ENCODE results near the gene OCSTAMP. TPM values are rescaled to one million over a fixed set of nuclear protein-coding genes. Genes with fewer than 3 reads are reported as not detected.

The OCSTAMP gene
- total and polyA plus RNA-seq, 2 experiments from 2014 or later = 0.32 to 0.45 TPM

DNA sequence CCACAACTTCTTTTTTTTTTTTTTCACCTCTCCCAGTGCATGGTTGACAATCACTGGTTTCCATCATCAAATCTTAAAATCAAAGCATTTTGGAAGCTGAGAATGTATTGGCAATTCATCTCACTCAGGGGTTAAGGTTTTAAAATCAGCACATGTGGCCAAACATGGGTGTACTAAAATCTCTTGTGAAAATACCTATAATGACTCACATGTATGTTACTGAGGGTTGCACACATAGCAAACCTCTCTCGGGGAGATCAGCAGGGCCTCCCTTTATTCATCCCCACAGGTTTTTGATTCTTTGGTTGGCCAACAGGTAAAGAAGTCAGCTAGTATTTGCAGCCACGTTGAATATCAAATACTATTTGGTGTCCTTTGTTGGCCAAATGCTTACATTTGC is 44.3 kb upstream of the OCSTAMP start (continued):
- TF ChIP-seq, protein P1, sequence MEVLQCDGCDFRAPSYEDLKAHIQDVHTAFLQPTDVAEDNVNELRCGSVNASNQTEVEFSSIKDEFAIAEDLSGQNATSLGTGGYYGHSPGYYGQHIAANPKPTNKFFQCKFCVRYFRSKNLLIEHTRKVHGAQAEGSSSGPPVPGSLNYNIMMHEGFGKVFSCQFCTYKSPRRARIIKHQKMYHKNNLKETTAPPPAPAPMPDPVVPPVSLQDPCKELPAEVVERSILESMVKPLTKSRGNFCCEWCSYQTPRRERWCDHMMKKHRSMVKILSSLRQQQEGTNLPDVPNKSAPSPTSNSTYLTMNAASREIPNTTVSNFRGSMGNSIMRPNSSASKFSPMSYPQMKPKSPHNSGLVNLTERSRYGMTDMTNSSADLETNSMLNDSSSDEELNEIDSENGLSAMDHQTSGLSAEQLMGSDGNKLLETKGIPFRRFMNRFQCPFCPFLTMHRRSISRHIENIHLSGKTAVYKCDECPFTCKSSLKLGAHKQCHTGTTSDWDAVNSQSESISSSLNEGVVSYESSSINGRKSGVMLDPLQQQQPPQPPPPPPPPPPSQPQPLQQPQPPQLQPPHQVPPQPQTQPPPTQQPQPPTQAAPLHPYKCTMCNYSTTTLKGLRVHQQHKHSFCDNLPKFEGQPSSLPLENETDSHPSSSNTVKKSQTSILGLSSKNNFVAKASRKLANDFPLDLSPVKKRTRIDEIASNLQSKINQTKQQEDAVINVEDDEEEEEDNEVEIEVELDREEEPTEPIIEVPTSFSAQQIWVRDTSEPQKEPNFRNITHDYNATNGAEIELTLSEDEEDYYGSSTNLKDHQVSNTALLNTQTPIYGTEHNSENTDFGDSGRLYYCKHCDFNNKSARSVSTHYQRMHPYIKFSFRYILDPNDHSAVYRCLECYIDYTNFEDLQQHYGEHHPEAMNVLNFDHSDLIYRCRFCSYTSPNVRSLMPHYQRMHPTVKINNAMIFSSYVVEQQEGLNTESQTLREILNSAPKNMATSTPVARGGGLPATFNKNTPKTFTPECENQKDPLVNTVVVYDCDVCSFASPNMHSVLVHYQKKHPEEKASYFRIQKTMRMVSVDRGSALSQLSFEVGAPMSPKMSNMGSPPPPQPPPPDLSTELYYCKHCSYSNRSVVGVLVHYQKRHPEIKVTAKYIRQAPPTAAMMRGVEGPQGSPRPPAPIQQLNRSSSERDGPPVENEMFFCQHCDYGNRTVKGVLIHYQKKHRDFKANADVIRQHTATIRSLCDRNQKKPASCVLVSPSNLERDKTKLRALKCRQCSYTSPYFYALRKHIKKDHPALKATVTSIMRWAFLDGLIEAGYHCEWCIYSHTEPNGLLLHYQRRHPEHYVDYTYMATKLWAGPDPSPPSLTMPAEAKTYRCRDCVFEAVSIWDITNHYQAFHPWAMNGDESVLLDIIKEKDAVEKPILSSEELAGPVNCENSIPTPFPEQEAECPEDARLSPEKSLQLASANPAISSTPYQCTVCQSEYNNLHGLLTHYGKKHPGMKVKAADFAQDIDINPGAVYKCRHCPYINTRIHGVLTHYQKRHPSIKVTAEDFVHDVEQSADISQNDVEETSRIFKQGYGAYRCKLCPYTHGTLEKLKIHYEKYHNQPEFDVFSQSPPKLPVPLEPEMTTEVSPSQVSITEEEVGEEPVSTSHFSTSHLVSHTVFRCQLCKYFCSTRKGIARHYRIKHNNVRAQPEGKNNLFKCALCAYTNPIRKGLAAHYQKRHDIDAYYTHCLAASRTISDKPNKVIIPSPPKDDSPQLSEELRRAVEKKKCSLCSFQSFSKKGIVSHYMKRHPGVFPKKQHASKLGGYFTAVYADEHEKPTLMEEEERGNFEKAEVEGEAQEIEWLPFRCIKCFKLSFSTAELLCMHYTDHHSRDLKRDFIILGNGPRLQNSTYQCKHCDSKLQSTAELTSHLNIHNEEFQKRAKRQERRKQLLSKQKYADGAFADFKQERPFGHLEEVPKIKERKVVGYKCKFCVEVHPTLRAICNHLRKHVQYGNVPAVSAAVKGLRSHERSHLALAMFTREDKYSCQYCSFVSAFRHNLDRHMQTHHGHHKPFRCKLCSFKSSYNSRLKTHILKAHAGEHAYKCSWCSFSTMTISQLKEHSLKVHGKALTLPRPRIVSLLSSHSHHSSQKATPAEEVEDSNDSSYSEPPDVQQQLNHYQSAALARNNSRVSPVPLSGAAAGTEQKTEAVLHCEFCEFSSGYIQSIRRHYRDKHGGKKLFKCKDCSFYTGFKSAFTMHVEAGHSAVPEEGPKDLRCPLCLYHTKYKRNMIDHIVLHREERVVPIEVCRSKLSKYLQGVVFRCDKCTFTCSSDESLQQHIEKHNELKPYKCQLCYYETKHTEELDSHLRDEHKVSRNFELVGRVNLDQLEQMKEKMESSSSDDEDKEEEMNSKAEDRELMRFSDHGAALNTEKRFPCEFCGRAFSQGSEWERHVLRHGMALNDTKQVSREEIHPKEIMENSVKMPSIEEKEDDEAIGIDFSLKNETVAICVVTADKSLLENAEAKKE (CRISPR knock-in tag; IDR thresholded peaks at IDR 0.05) = no peak

DNA sequence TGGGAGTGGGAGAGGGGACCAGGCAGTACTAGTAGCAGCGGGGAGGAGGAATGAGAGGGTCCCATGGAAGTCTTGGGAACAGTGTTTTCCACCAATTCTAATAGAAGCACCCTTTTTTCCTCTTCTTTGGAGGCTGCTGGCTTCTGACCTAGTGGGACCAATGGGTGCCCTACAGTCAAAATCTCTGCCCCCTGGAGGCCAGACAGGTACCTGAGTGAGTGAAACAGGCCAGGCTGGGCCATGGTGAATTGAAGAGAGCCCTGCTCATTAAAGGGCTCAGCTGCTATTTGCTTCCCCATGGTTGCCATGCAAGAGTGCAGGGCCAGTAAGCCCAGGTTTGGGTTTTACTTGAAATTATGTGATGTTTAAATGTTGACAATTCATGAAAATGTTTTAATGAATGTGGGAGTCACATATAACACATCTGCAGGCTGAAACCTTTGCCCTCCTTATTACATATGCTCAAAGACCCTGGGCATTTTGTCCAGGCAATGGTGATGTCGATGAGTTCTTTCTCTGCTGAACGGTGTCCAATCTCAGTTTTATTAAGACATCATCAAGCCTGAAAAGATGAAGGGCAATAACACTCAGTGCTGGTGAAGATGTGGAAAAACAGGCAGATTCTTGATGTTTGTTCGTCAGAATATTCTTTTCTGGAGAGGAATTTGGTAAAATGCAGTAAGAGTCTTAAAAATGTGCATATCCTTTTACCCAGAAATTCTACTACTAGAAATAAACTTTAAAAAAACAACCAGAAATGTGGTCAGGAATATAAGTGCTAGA is 42.3 kb upstream of the OCSTAMP start:
- Histone ChIP-seq H3K4me1 (ENCODE audit: insufficient read depth) (peaks cover 22% of the 10 kb centered on the region), H3K9me2 (ENCODE audit: insufficient read depth) (no peaks in the 10 kb centered on the region), H3K4me2 (no peak overlapping the region), H3K79me2 (replicated peaks; ENCODE audit: insufficient read depth) (no peaks in the 10 kb centered on the region), H3F3A (replicated peaks; ENCODE audit: low read depth) (0 out of 2 replicates have a peak, but pooled peaks cover 3% of the 10 kb centered on the region), H2AFZ (0 out of 2 replicates have a peak overlapping the region, but pooled peaks have one; percentile 23), H3K36me3 (ENCODE audit: insufficient read depth) (no peaks in the 10 kb centered on the region), H3K27ac (ENCODE audit: low read depth) (no peak overlapping the region), H4K20me1 (replicated peaks; ENCODE audit: insufficient read depth) (no peaks in the 10 kb centered on the region), H3K27me3 (ENCODE audit: insufficient read depth) (no peaks in the 10 kb centered on the region), H3K4me3 (no peak overlapping the region)
- H3K9me3 Mint-ChIP-seq = no peaks in the 10 kb centered on the region; the same call in 2 of the 3 replicates
- no peak overlapping the region for H3K4me3 Mint-ChIP-seq
- DNase-seq (ENCODE audit: low spot score) (peak; percentile 70), ATAC-seq (peak; percentile 88)
- H3K27me3 Mint-ChIP-seq (ENCODE audit: insufficient read depth, low read depth, poor library complexity) = peaks cover 2% of the 10 kb centered on the region
- peaks cover 22% of the 10 kb centered on the region for H3K4me1 Mint-ChIP-seq
- peaks cover 11% of the 10 kb centered on the region; the same call in 1 of the 3 replicates for H3K36me3 Mint-ChIP-seq (ENCODE audit: low read depth)
- TF ChIP-seq, protein P2, sequence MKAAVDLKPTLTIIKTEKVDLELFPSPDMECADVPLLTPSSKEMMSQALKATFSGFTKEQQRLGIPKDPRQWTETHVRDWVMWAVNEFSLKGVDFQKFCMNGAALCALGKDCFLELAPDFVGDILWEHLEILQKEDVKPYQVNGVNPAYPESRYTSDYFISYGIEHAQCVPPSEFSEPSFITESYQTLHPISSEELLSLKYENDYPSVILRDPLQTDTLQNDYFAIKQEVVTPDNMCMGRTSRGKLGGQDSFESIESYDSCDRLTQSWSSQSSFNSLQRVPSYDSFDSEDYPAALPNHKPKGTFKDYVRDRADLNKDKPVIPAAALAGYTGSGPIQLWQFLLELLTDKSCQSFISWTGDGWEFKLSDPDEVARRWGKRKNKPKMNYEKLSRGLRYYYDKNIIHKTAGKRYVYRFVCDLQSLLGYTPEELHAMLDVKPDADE (IDR thresholded peaks at IDR 0.05) = no peak
- TF ChIP-seq, protein P3, sequence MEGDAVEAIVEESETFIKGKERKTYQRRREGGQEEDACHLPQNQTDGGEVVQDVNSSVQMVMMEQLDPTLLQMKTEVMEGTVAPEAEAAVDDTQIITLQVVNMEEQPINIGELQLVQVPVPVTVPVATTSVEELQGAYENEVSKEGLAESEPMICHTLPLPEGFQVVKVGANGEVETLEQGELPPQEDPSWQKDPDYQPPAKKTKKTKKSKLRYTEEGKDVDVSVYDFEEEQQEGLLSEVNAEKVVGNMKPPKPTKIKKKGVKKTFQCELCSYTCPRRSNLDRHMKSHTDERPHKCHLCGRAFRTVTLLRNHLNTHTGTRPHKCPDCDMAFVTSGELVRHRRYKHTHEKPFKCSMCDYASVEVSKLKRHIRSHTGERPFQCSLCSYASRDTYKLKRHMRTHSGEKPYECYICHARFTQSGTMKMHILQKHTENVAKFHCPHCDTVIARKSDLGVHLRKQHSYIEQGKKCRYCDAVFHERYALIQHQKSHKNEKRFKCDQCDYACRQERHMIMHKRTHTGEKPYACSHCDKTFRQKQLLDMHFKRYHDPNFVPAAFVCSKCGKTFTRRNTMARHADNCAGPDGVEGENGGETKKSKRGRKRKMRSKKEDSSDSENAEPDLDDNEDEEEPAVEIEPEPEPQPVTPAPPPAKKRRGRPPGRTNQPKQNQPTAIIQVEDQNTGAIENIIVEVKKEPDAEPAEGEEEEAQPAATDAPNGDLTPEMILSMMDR (conservative IDR thresholded peaks at IDR 0.05; ENCODE audit: low read depth in 2 of 2) = peak; percentile 54 to 63
- H3K27ac Mint-ChIP-seq = no peak overlapping the region; the same call in 1 of the 2 replicates

Measured in GM23338 (cell line).